GM19193 (cell line): Measurements from ENCODE around the gene OR5K2.
A peak's percentile ranks its signal among the peaks of the same experiment; 100 is the strongest.

Experiments
- POLR2A ChIP-seq: IDR thresholded peaks from 4 replicates; pipeline ENCODE4 v1.6.1; 2011; ENCODE audit not compliant: insufficient read depth, insufficient read length; ENCODE audit errors: extremely low read depth

The OR5K2 gene

DNA sequence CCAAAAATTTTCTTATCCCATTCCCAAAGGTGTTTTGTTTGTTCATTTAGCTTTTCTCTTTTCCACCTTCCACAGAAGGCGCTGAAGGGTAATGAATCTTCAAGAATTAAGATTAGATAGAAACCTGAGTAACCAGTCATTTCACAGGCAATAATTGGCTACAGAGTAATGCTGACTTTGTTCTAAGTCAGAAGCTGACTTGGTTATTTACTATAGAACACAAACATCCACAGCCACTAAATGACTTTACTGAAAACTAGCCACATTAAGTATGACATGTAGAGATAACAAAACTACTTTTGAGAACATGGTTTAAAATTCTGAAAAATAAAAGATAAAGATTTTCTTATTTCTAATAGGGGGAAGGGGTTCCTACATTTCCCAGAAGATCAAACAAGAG, 17.5 kb downstream of the OR5K2 start:
- TF ChIP-seq POLR2A, result no peak

DNA sequence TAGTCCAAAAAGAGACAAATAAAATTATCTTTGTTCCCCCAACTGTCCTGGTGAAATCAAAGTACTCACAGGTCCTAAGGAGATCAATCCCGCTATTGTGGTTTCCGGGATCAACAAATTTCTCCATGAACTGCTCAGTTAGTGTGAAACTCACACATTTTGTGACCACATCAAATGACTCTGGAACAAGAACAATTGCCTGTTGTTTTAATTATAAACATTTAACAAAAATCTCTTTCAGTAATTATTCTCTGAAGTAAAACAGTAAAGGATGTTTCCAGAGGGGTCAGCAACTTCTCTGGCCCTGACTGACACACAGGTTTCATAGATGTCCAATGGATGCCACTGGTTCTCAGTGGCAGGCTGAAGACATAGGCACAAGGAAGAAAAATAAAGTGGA, 21.3 kb downstream of the OR5K2 start:
- TF ChIP-seq POLR2A, result no peak

DNA sequence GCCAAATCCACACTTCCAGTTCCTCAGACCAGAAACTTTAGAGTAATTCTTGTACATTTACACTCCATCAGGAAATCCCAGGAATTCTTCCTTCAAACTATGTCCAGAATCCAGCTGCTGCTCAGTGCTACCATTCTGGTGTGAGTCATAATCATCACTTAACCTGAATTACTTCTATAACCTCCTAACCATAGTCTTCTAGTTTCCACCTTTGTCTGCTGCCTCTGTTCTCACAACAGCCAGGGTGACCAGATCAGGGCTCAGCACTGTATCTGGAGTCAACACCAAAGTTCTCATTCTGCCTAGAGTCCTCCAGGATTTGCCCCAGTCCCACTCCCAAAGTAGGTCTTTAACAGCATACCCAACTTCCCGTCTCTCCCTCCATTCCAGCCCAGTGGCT, 21.9 kb downstream of the OR5K2 start:
- TF ChIP-seq POLR2A, result no peak

DNA sequence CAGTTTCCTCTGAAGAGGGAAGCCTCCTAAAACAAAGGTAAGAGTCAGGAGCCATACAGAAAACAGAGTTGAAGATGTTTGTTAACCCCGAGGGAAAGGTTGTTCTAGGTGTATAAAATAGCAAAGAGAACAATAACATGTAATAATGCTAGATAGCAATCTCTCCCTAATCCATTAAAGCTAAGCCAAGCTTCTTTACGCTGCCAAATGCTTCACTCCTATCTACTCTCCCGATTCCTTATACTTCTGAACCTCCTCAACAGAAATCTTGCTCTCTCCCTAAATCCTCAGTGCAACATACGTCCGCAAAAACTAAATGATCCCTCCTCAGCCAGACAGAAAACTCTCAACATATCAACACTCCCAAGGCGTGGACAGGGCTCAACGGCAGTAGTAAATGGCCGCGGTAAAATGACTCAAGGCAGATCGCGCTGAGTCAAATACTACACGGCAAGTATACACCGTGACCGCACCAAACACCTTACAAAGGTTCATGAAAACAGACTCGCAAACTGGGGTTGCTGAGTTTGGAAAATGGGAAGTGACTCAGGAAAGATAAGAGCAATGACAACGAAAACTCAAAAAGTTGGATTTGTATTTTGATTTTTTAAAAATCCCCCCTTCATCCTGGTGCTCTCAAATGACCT, 24.5 kb downstream of the OR5K2 start:
- no peak for TF ChIP-seq POLR2A

DNA sequence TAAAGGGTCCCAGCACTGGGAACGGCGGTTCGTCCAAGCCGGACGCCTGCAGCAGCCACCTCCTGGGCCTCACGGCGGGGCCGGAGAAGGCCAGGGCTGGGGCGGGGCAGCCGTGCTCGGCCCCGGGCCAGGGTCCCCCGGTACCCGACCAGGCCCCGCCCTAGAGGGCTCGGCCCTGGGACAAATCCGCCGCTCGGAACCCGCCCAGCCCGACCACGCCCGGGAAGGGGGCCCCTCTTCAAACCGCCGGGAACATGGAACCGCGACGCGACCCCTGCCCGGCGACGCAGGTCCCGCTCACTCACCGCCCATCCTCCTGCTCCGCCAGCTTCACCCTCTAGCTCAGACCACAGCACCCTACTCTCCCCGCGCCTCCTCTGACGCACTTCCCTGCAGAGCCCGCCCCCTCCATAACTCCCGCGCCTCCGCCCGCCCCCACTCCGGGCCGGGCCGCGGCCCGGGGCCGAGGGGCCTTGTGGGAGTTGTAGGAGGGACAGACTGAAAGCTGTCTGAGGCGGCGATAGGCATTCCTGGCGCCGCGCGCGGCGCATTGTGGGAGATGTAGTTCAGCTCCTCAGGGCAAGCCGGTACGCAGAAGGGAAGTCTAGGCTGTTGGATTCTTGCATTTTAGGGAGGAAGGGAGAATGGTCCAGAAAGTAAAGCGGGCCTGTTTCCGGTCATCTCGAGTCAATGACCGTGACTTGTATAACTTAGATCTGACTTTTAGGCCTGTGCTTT, 25.2 kb downstream of the OR5K2 start, which contains the start of gene CLDND1:
TSS of gene CLDND1 (minus strand) at position 359 of the 738 bp plus-strand sequence. CDS start 1,478 bp downstream, outside the sequence.
- TF ChIP-seq POLR2A, result peak; percentile 93

DNA sequence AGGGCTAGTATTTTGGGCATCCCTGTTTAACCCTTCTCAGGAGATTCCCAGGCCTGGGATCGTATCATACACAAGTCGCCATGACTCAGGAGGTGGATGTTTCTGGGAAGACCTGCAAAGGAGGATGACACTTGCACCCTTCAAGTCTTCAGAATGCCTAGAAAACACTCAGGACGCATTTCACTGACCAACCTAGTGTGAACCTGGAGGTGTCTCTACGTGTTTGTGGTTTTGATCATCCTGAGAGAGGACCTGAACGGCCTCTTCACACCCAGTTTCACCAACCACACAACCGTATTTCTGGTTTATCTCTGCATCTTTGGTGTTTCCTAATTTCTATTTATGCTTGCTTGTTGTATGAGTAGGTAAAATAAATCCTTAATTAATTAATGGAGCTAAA, 28.0 kb downstream of the OR5K2 start:
- peak; percentile 49 for TF ChIP-seq POLR2A

DNA sequence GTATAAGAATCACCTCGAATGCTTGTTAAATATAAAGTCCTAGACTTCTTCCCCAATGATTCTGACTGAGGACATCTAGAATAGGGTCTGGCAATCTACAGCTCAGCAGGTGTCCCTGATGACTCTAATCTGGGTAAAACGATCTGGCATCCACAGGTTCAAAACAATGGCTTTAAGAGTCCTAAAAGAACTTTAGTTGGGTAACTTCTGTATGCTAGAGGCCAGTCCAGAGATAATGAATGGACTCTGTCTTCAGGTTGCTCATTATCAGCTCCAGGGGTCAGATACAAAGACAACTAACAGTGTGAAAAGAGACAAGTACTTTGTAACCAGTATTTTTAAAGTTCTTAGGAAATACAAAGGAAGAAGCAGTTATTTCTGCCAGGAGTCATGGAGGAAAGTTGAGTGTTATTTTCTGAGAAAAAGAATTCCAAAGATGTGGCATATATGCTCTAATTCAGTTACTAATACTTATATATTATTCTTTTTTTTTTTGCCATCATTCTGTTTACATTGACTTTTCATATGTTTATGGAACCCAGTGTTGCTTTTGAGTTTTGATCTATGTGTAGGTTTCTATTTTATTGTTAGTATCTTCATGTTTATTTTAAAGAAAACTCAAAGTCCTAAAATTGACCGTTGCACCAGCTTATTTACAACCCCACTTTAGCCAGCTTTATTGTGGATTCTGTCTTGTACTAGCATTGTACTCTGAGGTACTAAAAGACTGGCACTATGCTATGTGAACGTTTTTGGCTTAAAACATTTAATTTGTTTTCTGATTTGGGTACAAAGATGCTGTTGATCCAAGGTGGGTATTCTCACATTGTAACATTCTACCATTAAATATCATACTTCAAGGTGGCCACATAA, 31.2 kb downstream of the OR5K2 start:
- TF ChIP-seq POLR2A, result no peak

DNA sequence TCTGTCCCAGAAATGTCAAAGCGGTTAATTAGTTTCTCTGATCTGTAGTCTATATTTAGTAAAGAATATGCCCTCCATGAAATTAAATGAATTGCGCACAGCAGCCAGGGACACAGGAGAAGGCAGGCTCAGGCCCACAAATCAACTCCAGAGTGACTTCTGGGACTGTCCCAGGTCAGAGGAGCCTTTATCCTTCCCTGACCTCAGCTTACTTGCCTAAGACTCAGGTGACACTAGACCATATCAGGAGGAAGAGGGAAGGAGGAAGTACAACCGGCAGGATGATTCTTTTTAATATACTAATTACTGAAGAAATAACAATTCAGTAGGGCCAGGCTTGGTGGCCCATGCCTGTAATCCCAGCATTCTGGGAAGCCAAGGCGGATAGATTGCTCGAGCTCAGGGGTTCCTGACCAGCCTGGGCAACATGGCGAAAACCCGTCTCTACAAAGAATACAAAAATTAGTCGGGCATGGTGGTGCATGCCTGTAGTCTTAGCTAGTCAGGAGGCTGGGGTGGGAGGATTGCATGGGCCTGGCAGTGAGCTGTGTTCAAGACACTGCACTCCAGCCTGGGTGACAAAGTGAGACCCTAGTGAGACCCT, 32.5 kb downstream of the OR5K2 start:
- peak; percentile 37 for TF ChIP-seq POLR2A

DNA sequence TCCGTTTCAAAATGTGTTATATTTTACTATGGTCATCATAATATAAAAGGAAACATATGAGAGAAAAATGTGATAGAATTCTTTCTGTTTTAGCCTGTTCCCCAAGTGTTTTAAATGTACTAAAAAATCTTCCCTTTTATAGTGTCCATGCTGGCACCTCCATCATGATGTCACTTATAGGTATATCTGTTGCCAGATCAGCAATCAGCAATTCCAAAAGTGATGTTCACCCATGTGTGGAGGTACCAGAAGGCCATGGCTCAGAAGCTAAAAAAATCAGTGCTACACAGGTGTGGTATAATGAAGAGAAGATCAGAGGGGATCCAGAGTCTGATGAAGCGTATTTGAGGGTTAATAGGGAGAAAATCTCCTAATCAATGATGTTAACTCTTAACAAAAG, 33.2 kb downstream of the OR5K2 start:
- no peak for TF ChIP-seq POLR2A

DNA sequence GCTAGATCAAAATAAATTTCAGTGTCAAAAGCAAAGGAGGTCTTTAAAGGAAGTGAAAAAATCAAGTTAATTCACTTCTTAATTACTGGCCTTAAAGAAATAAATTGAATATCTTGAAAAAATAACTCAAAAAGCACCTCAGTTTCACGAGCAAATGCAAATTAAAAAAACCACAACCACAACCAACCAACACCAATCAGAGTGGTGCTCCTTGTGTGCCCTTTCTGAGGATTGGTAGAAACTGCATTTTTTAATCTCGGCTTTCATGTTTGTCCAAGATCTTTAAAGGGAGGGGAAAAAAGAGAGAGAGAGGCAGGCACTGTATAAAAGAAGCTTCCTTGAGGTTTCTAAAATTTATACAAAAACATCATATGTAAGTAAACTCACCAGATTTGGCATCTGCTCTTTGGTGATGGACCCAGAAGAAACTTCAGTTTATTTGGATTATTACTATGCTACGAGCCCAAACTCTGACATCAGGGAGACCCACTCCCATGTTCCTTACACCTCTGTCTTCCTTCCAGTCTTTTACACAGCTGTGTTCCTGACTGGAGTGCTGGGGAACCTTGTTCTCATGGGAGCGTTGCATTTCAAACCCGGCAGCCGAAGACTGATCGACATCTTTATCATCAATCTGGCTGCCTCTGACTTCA, 34.3 kb downstream of the OR5K2 start, which contains the start of gene GPR15:
TSS of gene GPR15 (plus strand) at position 357 of the 653 bp plus-strand sequence. CDS start at position 413, 56 bp downstream.
- peak; percentile 72 for TF ChIP-seq POLR2A

DNA sequence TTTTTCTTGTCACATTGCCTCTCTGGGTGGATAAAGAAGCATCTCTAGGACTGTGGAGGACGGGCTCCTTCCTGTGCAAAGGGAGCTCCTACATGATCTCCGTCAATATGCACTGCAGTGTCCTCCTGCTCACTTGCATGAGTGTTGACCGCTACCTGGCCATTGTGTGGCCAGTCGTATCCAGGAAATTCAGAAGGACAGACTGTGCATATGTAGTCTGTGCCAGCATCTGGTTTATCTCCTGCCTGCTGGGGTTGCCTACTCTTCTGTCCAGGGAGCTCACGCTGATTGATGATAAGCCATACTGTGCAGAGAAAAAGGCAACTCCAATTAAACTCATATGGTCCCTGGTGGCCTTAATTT, 34.8 kb downstream of the OR5K2 start:
- peak; percentile 77 for TF ChIP-seq POLR2A

DNA sequence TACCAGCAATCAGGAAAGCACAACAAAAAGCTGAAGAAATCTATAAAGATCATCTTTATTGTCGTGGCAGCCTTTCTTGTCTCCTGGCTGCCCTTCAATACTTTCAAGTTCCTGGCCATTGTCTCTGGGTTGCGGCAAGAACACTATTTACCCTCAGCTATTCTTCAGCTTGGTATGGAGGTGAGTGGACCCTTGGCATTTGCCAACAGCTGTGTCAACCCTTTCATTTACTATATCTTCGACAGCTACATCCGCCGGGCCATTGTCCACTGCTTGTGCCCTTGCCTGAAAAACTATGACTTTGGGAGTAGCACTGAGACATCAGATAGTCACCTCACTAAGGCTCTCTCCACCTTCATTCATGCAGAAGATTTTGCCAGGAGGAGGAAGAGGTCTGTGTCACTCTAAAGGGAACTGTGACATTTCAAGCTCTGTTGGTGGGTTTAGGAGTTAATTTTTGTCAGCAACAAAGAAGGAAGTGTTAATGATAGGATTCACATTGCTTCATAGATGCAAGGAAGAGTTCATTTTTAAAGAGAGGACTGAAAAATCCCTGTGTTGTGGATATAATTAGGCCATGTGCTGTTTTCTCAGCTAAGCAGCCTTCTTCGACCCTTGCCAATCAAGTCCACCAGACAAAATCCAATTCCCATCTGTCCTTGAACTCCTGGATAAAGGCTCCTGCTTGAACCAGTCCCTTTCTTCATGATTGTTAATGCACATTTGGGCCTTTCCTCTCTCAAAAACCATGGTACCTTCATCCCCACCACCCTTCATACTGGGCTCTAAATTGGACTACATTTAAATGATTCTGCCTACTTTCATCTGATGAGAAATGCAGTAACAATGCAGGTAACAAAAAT, 35.5 kb downstream of the OR5K2 start:
- TF ChIP-seq POLR2A, result no peak

DNA sequence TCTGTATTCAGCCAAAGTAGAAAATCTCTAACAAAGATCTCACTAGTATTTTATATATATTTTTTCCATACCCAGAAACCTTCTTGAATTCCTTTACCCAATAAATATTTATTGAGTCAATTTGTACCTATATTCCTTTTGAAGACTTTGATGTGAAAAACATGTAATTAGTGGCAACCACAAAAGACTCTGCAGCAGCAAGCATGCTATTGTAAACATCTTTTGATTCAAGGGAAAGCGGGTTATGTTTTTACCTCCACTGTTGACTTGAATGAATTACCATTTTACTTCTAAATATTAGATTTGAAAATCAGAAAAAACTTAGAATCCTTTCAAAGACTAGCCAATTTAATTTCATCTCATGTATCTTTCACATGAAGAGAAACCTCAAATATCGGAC, 36.7 kb downstream of the OR5K2 start:
- no peak for TF ChIP-seq POLR2A
